ENCODE measurements around the gene MORC2.
A peak's percentile ranks its signal among the peaks of the same experiment; 100 is the strongest.

The MORC2 gene

GRCh38 chr22:30968015-30968923 lies at the start of gene MORC2:
MORC2 (minus strand) TSS chr22:30968774; CDS start chr22:30967889, 885 bp downstream.
- peak; percentile 85 for DNase-seq

GRCh38 chr22:31005535-31005934 lies 37.0 kb upstream of the MORC2 start:
- no peak for DNase-seq

GRCh38 chr22:31001124-31001770 lies 32.7 kb upstream of the MORC2 start:
- DNase-seq, result no peak

- DNase-seq, result no peak
Measured at GRCh38 chr22:30998329-30998728, 29.8 kb upstream of the MORC2 start.

GRCh38 chr22:30996462-30996861 lies 27.9 kb upstream of the MORC2 start:
- no peak for DNase-seq

- DNase-seq, result no peak
Measured at GRCh38 chr22:30994960-30995359, 26.4 kb upstream of the MORC2 start.

GRCh38 chr22:30992565-30992964 lies 24.0 kb upstream of the MORC2 start:
- no peak for DNase-seq

- DNase-seq, result no peak
Measured at GRCh38 chr22:30990690-30991089, 22.1 kb upstream of the MORC2 start.

- DNase-seq, result no peak
Measured at GRCh38 chr22:30989474-30989873, 20.9 kb upstream of the MORC2 start.

GRCh38 chr22:30985561-30986208 lies 17.1 kb upstream of the MORC2 start:
- DNase-seq, result no peak

GRCh38 chr22:30984317-30984716 lies 15.7 kb upstream of the MORC2 start:
- no peak for DNase-seq

- no peak for DNase-seq
Measured at GRCh38 chr22:30982512-30982911, 13.9 kb upstream of the MORC2 start.

- DNase-seq, result no peak
Measured at GRCh38 chr22:30979932-30980331, 11.4 kb upstream of the MORC2 start.

- no peak for DNase-seq
Measured at GRCh38 chr22:30978304-30978962, 9.9 kb upstream of the MORC2 start.

- DNase-seq, result no peak
Measured at GRCh38 chr22:30970356-30970746, 1.8 kb upstream of the MORC2 start.

- peak; percentile 61 for DNase-seq
Measured at GRCh38 chr22:30969532-30970355, 1.2 kb upstream of the MORC2 start.

GRCh38 chr22:30968924-30969531 lies 454 bp upstream of the MORC2 start, which contains the start of gene TUG1:
TUG1 (plus strand) TSS chr22:30969265.
- peak; percentile 99 for DNase-seq

GRCh38 chr22:30964858-30965257 lies 3.7 kb downstream of the MORC2 start:
- no peak for DNase-seq

GRCh38 chr22:30955153-30955552 lies 13.4 kb downstream of the MORC2 start:
- DNase-seq, result no peak

- no peak for DNase-seq
Measured at GRCh38 chr22:30953206-30953605, 15.4 kb downstream of the MORC2 start.

GRCh38 chr22:30949934-30950660 lies 18.5 kb downstream of the MORC2 start:
- no peak for DNase-seq
